ENCODE data around the gene CFAP53. TPM values are rescaled to one million over a fixed set of nuclear protein-coding genes. Genes with fewer than 3 reads are reported as not detected.

Gene CFAP53
- polyA plus RNA-seq, 1 donor from 2014 or later, result 0.64 TPM

GRCh38 chr18:50250935-50251334 lies 15.4 kb downstream of the CFAP53 start:
- Histone ChIP-seq H3K4me3 (ENCODE audit: low read length) (no peak overlapping the region), H3K4me2 (ENCODE audit: low read length) (no peak overlapping the region), H4K20me1 (ENCODE audit: insufficient read depth) (no peaks in the 10 kb centered on the region), H3K9ac (ENCODE audit: low read length) (no peak overlapping the region), H3K36me3 (ENCODE audit: insufficient read depth, low read length) (no peaks in the 10 kb centered on the region), H3K27ac (ENCODE audit: low read length) (no peak overlapping the region), H3K27me3 (ENCODE audit: insufficient read depth, low read depth, low read length) (no peaks in the 10 kb centered on the region), H2AFZ (ENCODE audit: low read depth, low read length) (no peak overlapping the region), H3K79me2 (replicated peaks; ENCODE audit: insufficient read depth, low read length) (no peaks in the 10 kb centered on the region), H3K9me3 (ENCODE audit: low read length) (no peaks in the 10 kb centered on the region), H3F3A (ENCODE audit: insufficient read depth, low read length, poor library complexity, severe bottlenecking) (no peaks in the 10 kb centered on the region), H3K9me2 (ENCODE audit: insufficient read depth, low read length) (no peaks in the 10 kb centered on the region)
- TF ChIP-seq RAD21 (conservative IDR thresholded peaks at IDR 0.05) (no peak), EZH2 (IDR thresholded peaks at IDR 0.05; ENCODE audit: borderline replicate concordance, insufficient read depth, low read length, poor library complexity, severe bottlenecking) (no peak), POLR2AphosphoS5 (IDR thresholded peaks at IDR 0.05) (no peak), SMC3 (conservative IDR thresholded peaks at IDR 0.05; ENCODE audit: poor library complexity) (no peak), CTCF (IDR thresholded peaks at IDR 0.05; ENCODE audit: poor library complexity, severe bottlenecking) (no peak), EP300 (conservative IDR thresholded peaks at IDR 0.05; ENCODE audit: poor library complexity, severe bottlenecking) (no peak)

DNA sequence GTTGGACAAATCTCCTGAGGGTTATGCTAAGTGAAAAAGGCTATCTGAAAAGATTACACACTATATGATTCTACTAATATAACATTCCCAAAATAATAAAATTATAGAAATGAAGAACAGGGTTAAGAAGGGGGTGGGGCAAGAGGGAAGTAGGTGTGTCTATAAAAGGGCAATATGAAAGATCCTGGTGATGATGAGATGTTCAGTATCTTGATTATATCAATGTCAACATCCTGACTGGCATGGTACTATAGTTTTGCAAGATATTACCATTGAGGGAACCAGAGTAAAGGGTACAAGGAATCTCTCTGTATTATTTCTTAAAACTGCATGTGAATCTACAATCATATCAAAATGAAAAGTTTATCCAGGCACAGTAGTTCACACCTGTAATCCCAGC lies 16.7 kb downstream of the CFAP53 start:
- Histone ChIP-seq H3K27ac (ENCODE audit: low read length) (no peak overlapping the region), H3K79me2 (replicated peaks; ENCODE audit: insufficient read depth, low read length) (no peaks in the 10 kb centered on the region), H4K20me1 (ENCODE audit: insufficient read depth) (no peaks in the 10 kb centered on the region), H3K9ac (ENCODE audit: low read length) (no peak overlapping the region), H3K4me2 (ENCODE audit: low read length) (no peak overlapping the region), H3K36me3 (ENCODE audit: insufficient read depth, low read length) (no peaks in the 10 kb centered on the region), H2AFZ (ENCODE audit: low read depth, low read length) (no peak overlapping the region), H3K9me2 (ENCODE audit: insufficient read depth, low read length) (no peaks in the 10 kb centered on the region), H3F3A (ENCODE audit: insufficient read depth, low read length, poor library complexity, severe bottlenecking) (no peaks in the 10 kb centered on the region), H3K9me3 (ENCODE audit: low read length) (no peaks in the 10 kb centered on the region), H3K4me3 (ENCODE audit: low read length) (no peak overlapping the region), H3K27me3 (ENCODE audit: insufficient read depth, low read depth, low read length) (no peaks in the 10 kb centered on the region)
- no peak for TF ChIP-seq REST (IDR thresholded peaks at IDR 0.05; ENCODE audit: borderline replicate concordance)
- no peak for TF ChIP-seq CTCF (IDR thresholded peaks at IDR 0.05; ENCODE audit: poor library complexity, severe bottlenecking)
- TF ChIP-seq EP300 (conservative IDR thresholded peaks at IDR 0.05; ENCODE audit: poor library complexity, severe bottlenecking), result no peak
- TF ChIP-seq EZH2 (IDR thresholded peaks at IDR 0.05; ENCODE audit: borderline replicate concordance, insufficient read depth, low read length, poor library complexity, severe bottlenecking), result no peak
- TF ChIP-seq POLR2AphosphoS5 (IDR thresholded peaks at IDR 0.05), result no peak
- TF ChIP-seq SMC3 (conservative IDR thresholded peaks at IDR 0.05; ENCODE audit: poor library complexity), result no peak
- no peak for TF ChIP-seq TAF1 (IDR thresholded peaks at IDR 0.05; ENCODE audit: low read depth)
- no peak for TF ChIP-seq RAD21 (conservative IDR thresholded peaks at IDR 0.05)
- no peak for TF ChIP-seq MXI1 (conservative IDR thresholded peaks at IDR 0.05; ENCODE audit: poor library complexity, severe bottlenecking)
